T-helper 2 cell treated with Interferon-gamma antibody and Interleukin-4, amounts not matched to agents 100 ng/mL and 5 ng/mL, for 36 hours (primary cell): ENCODE data around the gene PDE6B. TPM values are rescaled to one million over a fixed set of nuclear protein-coding genes. Genes with fewer than 3 reads are reported as not detected.
"Not testable (repeated sequence)": the region's sequence is repeated elsewhere in the genome, so short reads cannot be mapped to it uniquely, and the experiment has no call there.

Source experiments
- intact Hi-C: fragments of 100-400 bp; cut with micrococcal nuclease; formaldehyde crosslinking; loops from one replicate; pipeline ENCODE4 v1.15.1; 2023
- total RNA-seq: library from RNA; stranded (reverse); gene quantifications from 2 replicates; pipeline ENCODE4 v1.2.3, GENCODE V29; 2022

PDE6B gene
- 13.5 and 14.1 TPM in 2 replicates for total RNA-seq

DNA sequence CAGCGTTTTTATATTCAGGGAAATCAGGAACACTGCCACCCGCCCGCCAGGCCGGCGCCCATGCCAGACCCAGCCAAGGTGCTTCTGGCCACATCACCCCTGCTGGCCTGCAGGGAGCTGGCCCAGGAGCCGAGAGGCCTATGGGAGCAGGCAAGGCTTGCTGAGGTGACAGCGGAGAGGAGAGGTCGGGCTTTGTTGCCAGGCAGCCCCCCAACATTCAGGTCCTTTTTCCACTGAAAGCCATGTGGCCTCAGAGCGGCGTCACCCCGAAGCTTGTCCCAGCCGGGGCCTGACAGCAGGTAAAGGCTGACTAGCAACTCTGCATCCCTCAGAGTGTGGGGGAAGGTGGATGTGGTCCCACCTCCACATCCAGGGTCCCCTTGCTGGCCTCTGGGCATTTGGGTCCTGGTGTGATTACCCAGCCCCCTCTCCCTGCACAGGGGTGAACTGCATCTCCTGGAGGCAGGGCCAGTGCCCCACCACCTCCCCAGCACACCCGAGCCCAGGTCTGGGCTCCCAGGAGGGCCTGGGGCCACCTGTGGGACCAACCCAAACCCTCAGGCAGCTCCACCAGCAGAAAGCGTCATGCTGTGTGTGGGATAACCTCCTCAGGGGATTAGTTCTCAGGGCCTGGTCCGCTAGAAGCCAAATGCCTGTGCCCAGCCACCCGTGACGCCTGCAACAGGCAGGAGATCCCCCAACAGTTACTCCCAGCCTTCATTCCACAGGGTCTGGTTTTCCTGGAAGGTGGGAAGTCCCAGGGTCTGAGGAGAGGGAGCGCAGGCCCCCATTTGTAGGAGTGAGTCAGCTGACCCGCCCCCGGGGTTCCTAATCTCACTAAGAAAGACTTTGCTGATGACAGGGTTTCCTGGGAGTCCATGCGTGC, at the start of gene PDE6B:
TSS of gene PDE6B (plus strand) at position 869 of the 886 bp plus-strand sequence. CDS start 54 bp downstream, outside the sequence.
- intact Hi-C loops, result no loop called here

- intact Hi-C loops, result no loop called here
These were observed 49.0 kb upstream of the PDE6B start, which contains the start of gene TMEM271 for GRCh38 chr4:576245-576821. TMEM271 (minus strand) TSS chr4:576295; CDS start chr4:576062, 233 bp downstream.

DNA sequence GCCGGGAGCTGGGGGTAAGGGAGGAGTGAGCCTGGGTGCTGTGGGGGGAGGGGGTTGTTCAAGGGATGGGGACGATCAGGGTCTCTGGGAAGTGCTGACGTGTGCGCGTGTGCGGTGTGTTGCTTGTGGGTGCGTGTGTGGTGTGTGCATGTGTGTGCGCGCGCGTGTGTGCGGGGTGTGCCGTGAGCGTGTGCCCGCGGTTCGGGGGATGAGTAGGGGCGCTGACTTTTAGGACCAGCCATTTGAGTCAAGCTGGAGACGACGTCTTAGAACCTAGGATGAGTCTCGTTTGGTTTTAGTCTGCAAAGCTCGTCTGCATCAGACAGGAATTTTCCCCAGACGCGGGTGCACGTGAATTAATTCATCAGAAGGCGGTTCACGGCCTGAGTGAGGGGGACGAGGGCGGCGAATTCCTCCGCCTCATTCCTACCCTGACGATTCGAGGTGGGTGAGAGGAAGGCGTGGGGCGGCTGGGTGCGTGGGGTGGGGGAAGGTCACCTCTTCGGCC, 48.3 kb upstream of the PDE6B start:
- intact Hi-C loops, result no loop called here

DNA sequence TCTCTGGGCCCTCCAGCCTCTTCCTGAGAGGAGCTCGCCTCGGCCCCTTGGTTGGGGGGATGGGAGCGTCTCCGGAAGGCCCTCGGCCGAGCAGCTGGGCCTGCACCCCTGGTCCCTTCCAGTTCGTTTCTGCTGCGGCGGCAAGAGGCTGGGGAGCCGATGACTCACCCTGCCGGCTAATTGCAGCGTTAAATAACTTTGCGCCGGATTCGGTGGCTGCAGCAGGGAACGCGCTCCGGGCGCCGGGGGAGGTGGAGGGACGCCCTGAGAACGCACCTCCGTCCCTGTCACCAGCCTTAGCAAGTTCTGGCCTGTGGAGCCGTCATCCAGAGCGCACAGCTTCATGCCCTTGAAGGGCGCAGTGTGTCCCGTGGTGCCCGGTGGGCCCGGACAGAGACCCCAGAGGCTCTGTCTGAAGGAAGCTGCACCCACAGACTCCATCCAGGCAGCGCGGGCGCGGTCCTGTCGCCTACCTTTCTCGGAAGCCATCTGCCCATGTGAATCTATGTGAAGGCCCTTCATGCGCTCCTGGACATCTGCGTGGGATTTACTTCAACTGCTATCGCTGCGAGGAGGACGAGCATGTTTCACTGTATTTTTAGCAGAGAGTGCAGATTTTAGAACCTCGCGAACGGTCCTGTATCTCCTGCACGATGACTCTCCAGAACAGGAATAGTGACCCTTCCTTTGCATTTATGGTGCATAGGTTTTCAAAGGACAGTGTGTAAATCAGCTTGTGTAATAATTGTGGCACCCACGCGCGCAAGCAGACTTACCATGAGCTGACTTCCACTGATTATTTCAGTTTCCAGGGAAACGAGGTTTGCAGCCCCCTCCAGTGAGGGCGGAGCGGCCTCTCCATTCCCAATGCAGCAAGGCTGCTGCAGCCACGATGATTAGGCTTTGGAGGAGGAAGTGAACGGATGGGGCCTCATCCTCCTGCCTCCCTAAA, 47.6 kb upstream of the PDE6B start:
- intact Hi-C loops, result no loop called here

- intact Hi-C loops, result no loop called here
These were observed 46.6 kb upstream of the PDE6B start for GRCh38 chr4:578451-579443.

- intact Hi-C loops, result no loop called here
These were observed 45.7 kb upstream of the PDE6B start for GRCh38 chr4:579543-580175.

DNA sequence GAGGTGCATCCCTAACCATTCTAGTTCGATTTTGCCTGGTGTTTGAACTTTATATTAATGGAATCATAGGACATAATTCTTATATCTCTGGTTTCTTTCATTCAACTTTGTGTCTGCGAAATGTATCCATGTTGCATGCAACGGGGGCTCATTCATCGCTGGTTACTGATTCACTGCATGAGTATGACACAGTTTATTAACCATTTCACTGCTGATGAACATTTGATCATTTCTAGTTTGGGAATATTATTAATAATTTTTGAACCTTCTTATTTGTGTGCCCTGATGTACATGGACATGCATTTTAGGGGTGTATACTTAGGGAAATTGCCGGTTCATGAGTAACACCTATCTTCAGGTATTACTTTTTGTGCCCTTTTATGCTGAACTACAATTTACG, 44.2 kb upstream of the PDE6B start:
- intact Hi-C loops, result no loop called here

DNA sequence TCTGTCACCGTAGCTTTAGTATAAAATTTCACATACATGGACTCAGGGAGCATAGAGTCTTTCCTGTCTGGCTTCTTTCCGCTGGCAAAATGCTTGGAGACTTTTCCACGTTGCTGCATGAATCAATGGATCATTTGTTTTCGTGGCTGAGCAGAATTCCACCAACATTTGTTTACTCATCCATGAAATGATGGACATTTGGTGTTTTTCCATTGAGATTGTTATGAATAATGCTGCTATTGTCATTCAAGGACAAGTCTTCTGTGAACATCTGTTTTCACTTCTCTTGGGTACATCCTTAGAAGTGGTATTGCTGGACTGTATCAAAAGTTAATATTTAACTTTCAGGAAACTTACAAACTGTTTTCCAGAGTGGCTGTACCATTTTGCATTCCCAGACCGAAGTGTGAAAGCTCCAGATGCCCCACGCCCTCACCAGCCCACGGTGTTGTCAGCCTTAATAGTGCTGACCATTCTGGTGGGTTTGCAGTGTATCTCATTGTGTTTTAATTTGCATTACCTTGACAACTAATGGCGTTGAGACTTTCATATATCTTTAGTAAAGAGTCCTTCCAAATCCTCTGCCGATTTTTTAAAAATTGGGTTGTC, 43.5 kb upstream of the PDE6B start:
- intact Hi-C loops, result no loop called here

GRCh38 chr4:583820-584219, 41.6 kb upstream of the PDE6B start:
- intact Hi-C loops, result no loop called here

DNA sequence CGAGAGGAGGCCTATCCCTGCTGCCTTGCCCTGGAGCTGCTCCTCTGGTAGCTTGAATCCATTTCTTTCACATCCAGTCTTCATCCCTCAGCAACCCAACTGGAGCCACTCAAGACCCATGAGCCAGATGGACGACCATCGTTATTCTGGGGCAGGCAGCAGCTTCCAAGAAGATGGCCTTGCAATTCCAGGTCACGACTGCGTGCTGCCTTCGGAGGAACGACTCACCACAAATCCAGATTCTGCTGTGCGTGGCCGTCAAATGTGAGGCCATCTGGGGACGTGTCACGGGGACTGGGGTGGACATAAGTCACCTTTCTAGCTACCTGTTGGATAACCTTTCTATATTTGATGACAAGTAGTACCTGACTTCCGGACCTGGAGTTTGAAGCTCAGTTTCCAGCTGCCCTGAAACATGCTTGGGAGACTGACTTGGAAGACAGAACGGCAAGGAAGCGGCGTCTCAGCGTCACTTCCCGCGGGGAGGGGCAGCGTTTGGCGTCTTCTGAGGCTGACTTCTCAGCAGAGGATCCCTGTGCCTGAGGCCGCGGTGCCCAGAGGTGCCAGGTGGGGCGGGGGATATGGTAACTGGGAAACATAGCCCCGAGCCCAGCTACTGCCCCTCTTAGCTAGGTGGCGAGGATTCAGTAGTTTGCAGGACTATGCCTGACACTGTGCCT, 37.6 kb upstream of the PDE6B start:
- intact Hi-C loops, result no loop called here

DNA sequence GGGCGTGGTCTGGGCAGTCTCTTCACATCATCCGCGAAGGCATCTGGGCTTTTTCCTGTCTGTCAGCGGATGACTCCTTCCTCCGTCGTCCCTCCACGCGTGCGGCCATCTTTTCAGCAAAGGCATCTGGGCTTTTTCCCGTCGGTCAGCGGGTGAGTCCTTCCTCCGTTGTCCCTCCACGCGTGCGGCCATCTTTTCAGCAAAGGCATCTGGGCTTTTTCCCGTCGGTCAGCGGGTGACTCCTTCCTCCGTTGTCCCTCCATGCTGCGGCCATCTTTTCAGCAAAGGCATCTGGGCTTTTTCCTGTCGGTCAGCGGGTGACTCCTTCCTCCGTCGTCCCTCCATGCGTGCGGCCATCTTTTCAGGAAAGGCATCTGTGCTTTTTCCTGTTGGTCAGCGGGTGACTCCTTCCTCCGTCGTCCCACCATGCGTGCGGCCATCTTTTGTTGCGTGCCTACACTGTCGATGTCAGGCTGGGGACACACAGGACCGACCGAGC, 37.0 kb upstream of the PDE6B start:
- intact Hi-C loops, result no loop called here

GRCh38 chr4:589219-589963, 36.0 kb upstream of the PDE6B start:
- intact Hi-C loops, result no loop called here

- intact Hi-C loops, result no loop called here
These were observed 35.0 kb upstream of the PDE6B start for GRCh38 chr4:590313-590841.

DNA sequence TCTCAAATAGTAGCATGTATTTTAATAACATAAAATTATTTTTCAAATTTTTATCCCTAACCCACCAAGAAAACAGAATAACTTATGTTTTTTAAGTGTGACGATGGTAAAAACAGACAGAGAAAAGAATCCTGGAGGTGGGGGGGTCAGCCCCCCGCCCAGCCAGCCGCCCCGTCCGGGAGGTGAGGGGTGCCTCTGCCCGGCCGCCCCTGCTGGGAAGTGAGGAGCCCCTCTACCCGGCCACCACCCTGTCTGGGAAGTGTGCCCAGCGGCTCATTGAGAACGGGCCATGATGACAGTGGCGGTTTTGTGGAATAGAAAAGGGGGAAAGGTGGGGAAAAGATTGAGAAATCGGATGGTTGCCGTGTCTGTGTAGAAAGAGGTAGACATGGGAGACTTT, 33.2 kb upstream of the PDE6B start:
- intact Hi-C loops, result not testable (repeated sequence)

DNA sequence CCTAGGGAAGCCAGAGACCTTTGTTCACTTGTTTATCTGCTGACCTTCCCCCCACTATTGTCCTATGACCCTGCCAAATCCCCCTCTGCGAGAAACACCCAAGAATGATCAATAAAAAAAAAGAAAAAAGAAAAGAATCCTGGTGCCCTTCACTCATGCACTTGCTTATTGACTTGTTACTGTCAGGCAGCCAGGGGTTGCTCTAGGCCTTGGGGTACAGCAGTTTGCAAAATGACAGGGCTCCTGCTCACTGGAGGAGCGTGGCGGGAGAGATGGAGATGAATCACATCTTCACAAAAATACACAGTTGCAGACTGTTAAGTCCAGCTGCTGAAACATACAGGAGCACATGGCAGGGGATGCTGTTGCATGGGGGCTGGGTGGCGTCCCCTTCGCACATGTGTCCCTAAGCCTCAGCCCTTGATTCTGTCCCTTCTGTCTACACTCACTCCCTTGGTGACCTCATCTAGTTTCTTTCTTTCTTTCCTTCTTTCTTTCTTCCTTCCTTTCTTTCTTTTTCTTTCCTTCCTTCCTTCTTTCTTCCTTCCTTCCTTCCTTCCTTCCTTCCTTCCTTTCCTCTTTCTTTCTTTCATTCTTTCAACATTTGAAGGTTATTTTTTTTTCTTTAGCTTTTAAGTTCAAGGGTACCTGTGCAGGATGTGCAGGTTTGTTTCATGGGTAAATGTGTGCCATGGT, 32.4 kb upstream of the PDE6B start:
- intact Hi-C loops, result no loop called here

DNA sequence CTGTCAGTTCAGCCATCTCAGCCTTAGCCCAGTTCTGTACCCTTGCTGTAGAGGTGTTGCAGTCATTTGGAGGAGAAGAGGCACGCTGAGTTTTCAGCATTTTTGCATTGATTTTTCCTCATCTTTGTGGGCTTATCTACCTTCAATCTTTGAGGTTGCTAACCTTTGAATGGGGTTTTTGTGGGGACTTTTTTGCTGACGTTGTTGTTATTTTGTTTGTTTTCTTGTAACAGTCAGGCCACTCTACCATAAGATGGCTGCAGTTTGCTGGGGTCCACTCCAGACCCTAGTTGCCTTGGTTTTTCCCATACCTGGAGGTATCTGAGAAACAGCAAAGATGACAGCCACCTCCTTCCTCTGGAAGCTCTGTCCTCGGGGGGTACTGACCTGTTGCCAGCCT, 26.4 kb upstream of the PDE6B start:
- intact Hi-C loops, result no loop called here

DNA sequence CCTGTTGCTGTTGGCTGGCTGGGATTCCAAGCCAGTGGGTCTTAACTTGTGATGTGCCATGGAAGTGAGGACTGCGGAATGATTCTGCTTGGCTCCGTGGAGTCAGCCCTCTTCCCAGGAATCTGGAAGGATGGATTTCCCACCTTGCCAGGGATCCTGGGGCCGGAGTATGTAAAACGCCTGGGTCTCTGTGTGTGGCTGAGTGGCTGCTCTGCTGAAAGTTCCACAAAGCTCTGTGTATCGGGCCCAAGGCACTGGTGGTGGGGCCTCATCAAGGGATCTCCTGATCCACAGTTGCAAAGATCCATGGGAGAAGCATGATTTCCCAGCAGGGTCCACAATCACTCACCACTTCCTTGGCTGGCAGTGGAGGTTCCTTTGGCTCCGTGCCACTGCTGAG, 25.2 kb upstream of the PDE6B start:
- intact Hi-C loops, result no loop called here
